GM18951 (cell line): ENCODE measurements around the gene FHIT.

ENCODE experiments used
- POLR2A ChIP-seq: IDR thresholded peaks from 4 replicates; pipeline ENCODE4 v1.6.1; 2011; ENCODE audit warnings: mild to moderate bottlenecking; ENCODE audit not compliant: insufficient read length, insufficient read depth; ENCODE audit errors: extremely low read depth
- in situ Hi-C: fragments of 300-500 bp; cut with MboI; formaldehyde crosslinking; loops from one replicate; pipeline ENCODE4 v1.12.0; 2022; ENCODE audit warnings: low sequenced_read_pairs, mixed read lengths, inconsistent platforms; ENCODE audit not compliant: unreplicated experiment

Gene FHIT

GRCh38 chr3:60613769-60614303 lies 637.4 kb downstream of the FHIT start:
- in situ Hi-C loops, result no loop called here

GRCh38 chr3:60610441-60611112 lies 640.7 kb downstream of the FHIT start:
- in situ Hi-C loops, result no loop called here
- TF ChIP-seq POLR2A, result no peak

More at GRCh38 chr3:60613769-60614303, 637.4 kb downstream of the FHIT start:
- no peak for TF ChIP-seq POLR2A

- in situ Hi-C loops, result no loop called here
- TF ChIP-seq POLR2A, result no peak
Measured at GRCh38 chr3:60609446-60609845, 641.8 kb downstream of the FHIT start.

- TF ChIP-seq POLR2A, result no peak
- in situ Hi-C loops, result no loop called here
Measured at GRCh38 chr3:60603860-60604259, 647.4 kb downstream of the FHIT start.

GRCh38 chr3:60600848-60601247 lies 650.4 kb downstream of the FHIT start:
- TF ChIP-seq POLR2A, result no peak
- in situ Hi-C loops, result no loop called here

GRCh38 chr3:60599586-60599985 lies 651.7 kb downstream of the FHIT start:
- no peak for TF ChIP-seq POLR2A
- in situ Hi-C loops, result no loop called here

GRCh38 chr3:60598671-60599070 lies 652.6 kb downstream of the FHIT start:
- in situ Hi-C loops, result no loop called here
- no peak for TF ChIP-seq POLR2A

GRCh38 chr3:60594025-60594424 lies 657.2 kb downstream of the FHIT start:
- in situ Hi-C loops, result no loop called here
- TF ChIP-seq POLR2A, result no peak

GRCh38 chr3:60591267-60591666 lies 660.0 kb downstream of the FHIT start:
- no peak for TF ChIP-seq POLR2A
- in situ Hi-C loops, result no loop called here

- in situ Hi-C loops, result no loop called here
- TF ChIP-seq POLR2A, result no peak
Measured at GRCh38 chr3:60588806-60589205, 662.4 kb downstream of the FHIT start.

GRCh38 chr3:60585918-60586317 lies 665.3 kb downstream of the FHIT start:
- TF ChIP-seq POLR2A, result no peak
- in situ Hi-C loops, result no loop called here

- TF ChIP-seq POLR2A, result no peak
Measured at GRCh38 chr3:60584250-60584649, 667.0 kb downstream of the FHIT start.

GRCh38 chr3:60582288-60582687 lies 669.0 kb downstream of the FHIT start:
- in situ Hi-C loops, result no loop called here
- no peak for TF ChIP-seq POLR2A

More at GRCh38 chr3:60584250-60584649, 667.0 kb downstream of the FHIT start:
- in situ Hi-C loops, result no loop called here

- no peak for TF ChIP-seq POLR2A
- in situ Hi-C loops, result no loop called here
Measured at GRCh38 chr3:60580809-60581208, 670.4 kb downstream of the FHIT start.
